Mucosa of stomach (tissue), 1 donor: ENCODE results near the gene KCNMA1.

ENCODE experiments used
- H3K27me3 ChIP-seq: one replicate; pipeline ENCODE4 v1.7.0; 2013; ENCODE audit warnings: mild to moderate bottlenecking, low read length; ENCODE audit not compliant: control insufficient read depth, insufficient read depth
- H3K36me3 ChIP-seq: one replicate; pipeline ENCODE4 v1.7.0; 2013; ENCODE audit warnings: low read length; ENCODE audit not compliant: control insufficient read depth, insufficient read depth
- H3K4me1 ChIP-seq: one replicate; pipeline ENCODE4 v1.7.0; 2013; ENCODE audit warnings: mild to moderate bottlenecking, low read length; ENCODE audit not compliant: control insufficient read depth, insufficient read depth
- H3K4me3 ChIP-seq: one replicate; pipeline ENCODE4 v1.7.0; 2013; ENCODE audit warnings: low read length
- H3K9ac ChIP-seq: one replicate; pipeline ENCODE4 v1.7.0; 2013; ENCODE audit warnings: mild to moderate bottlenecking, low read length, moderate library complexity
- H3K9me3 ChIP-seq: one replicate; pipeline ENCODE4 v1.7.0; 2013; ENCODE audit warnings: mild to moderate bottlenecking, low read length, moderate library complexity; ENCODE audit not compliant: control insufficient read depth
- donor health status: Pancreatic carcinoma.

Gene KCNMA1

DNA sequence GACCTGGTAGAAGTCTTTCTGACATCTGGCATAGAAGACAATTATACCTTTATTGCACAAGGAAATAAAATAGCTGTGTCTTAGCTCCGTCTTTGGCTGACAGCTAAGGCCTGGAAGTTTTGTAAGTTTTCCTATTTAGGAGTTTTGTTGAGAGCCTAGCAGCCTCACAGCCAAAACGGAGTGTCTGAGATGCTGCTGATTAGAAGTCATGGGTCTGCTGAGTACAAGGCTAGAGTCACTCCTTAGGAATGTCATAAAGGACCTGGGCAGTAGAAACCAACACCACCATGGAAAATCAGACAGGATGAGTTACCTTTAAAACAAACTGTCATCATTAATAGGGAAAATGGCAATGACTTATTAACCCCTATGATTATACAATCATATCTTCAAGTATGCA, 442.5 kb downstream of the KCNMA1 start:
- Histone ChIP-seq H3K9ac (no peak overlapping the region), H3K4me1 (peaks cover 5% of the 10 kb centered on the region), H3K36me3 (no peaks in the 10 kb centered on the region), H3K4me3 (no peak overlapping the region), H3K9me3 (no peaks in the 10 kb centered on the region), H3K27me3 (peaks cover 5% of the 10 kb centered on the region)

DNA sequence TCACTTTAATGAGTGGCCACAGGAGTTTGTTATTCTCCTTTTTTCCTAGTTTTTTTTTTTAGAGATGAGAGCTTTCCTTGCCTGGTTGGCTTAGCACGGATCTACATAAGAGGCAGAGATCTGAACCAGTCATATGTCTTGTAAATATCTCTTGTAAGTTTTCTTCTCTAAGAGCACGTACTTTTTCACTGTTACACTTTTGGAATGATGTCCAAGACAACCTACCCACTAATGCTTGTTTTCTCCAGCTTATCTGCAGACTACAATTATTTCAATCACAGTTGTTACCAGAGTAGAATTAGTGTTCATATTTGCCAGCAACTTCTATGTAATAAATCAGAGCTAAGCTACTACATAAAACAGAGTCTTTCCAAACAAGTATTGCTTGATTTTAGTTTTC, 444.6 kb downstream of the KCNMA1 start:
- H3K36me3 ChIP-seq, result no peaks in the 10 kb centered on the region
- no peak overlapping the region for H3K4me3 ChIP-seq
- H3K9me3 ChIP-seq, result no peaks in the 10 kb centered on the region
- no peak overlapping the region for H3K9ac ChIP-seq
- peaks cover 7% of the 10 kb centered on the region for H3K4me1 ChIP-seq
- H3K27me3 ChIP-seq, result peaks cover 5% of the 10 kb centered on the region

DNA sequence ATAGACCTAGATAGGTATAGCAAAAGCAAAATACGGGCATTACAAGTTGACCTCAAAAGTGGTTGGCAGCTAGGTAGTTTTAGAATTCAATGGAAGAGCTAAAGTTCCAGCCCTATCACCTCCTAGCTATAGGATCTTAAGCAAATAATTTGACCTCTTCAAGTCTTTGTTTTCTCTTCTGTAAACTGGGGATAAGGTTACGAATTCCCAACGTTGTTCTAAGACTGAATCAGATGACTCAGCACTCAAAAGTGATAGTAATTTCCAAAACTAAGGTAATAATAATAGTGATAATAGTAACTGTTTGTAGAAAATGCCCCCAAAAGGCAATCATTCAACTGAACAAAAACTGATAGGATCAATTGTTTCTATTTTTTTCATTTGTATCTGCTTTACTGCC, 445.2 kb downstream of the KCNMA1 start:
- Histone ChIP-seq H3K9ac (no peak overlapping the region), H3K27me3 (peaks cover 2% of the 10 kb centered on the region), H3K4me1 (peaks cover 13% of the 10 kb centered on the region), H3K9me3 (no peaks in the 10 kb centered on the region), H3K36me3 (no peaks in the 10 kb centered on the region), H3K4me3 (no peak overlapping the region)

DNA sequence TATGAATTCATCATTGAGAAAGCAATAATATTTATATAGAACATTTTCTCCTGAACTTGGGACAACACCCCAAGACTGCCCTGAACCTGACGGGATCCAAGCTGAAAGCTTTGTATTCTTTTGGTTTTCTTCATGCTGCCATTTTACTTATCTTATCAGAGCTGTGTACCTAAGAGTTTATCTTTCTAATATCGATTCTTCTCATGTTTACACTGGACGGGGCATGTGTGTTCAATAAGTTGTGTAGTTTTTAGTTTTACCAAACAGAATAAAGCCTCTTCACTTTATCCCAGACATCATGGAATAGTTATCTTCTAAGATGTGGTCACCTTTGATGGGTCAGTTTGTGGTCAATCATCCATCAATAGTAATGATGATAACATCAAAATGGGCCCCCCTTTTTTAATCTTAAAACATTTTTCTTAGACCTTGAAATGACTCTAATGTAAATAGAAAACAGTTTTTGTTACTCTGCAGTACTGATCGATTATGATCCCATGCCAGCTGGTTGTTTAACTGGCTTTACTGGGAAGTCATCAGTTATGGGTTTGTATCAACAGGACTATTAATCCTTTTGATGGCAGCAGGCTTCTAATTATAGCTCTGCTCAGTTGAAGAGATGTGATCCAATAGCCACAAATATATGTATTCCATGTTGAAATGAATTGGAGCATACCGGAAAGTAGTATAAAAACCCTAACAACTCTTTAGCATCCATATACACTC, 446.1 kb downstream of the KCNMA1 start:
- H3K9me3 ChIP-seq, result no peaks in the 10 kb centered on the region
- no peak overlapping the region for H3K4me3 ChIP-seq
- no peaks in the 10 kb centered on the region for H3K27me3 ChIP-seq
- no peaks in the 10 kb centered on the region for H3K36me3 ChIP-seq
- peaks cover 22% of the 10 kb centered on the region for H3K4me1 ChIP-seq
- H3K9ac ChIP-seq, result no peak overlapping the region

DNA sequence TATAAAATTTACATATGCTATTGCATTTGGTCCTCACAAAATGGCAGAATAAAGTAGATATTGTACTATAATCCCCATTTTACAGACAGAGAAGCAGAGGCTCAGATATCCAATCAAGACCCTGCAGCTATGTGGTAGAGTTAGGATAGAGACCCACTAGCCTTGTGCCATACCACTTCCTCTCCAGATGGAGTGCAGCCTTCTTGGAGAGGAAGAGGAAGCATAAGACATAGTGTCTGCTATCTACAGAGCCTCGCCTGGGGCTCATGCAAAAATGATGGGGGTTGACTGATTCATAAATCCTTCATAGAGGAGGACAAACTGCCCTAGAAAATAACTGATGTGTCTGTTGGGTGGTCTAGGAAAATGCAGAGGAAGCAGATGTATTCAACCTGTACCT, 447.3 kb downstream of the KCNMA1 start:
- no peaks in the 10 kb centered on the region for H3K9me3 ChIP-seq
- H3K27me3 ChIP-seq, result no peaks in the 10 kb centered on the region
- H3K9ac ChIP-seq, result no peak overlapping the region
- H3K36me3 ChIP-seq, result no peaks in the 10 kb centered on the region
- no peak overlapping the region for H3K4me3 ChIP-seq
- peaks cover 33% of the 10 kb centered on the region for H3K4me1 ChIP-seq

- H3K4me1 ChIP-seq, result peaks cover 36% of the 10 kb centered on the region
- H3K9me3 ChIP-seq, result no peaks in the 10 kb centered on the region
- no peaks in the 10 kb centered on the region for H3K36me3 ChIP-seq
- H3K9ac ChIP-seq, result no peak overlapping the region
- H3K27me3 ChIP-seq, result no peaks in the 10 kb centered on the region
- no peak overlapping the region for H3K4me3 ChIP-seq
Measured at GRCh38 chr10:77189520-77189919, 448.1 kb downstream of the KCNMA1 start.

- Histone ChIP-seq H3K9ac (no peak overlapping the region), H3K9me3 (no peaks in the 10 kb centered on the region), H3K27me3 (no peaks in the 10 kb centered on the region), H3K4me1 (peaks cover 36% of the 10 kb centered on the region), H3K4me3 (no peak overlapping the region), H3K36me3 (no peaks in the 10 kb centered on the region)
Measured at GRCh38 chr10:77189075-77189474, 448.5 kb downstream of the KCNMA1 start.

- peaks cover 36% of the 10 kb centered on the region for H3K4me1 ChIP-seq
- no peaks in the 10 kb centered on the region for H3K9me3 ChIP-seq
- H3K27me3 ChIP-seq, result no peaks in the 10 kb centered on the region
- no peaks in the 10 kb centered on the region for H3K36me3 ChIP-seq
- no peak overlapping the region for H3K4me3 ChIP-seq
- H3K9ac ChIP-seq, result no peak overlapping the region
Measured at GRCh38 chr10:77188521-77188920, 449.1 kb downstream of the KCNMA1 start.

GRCh38 chr10:77188000-77188395, 449.6 kb downstream of the KCNMA1 start:
- Histone ChIP-seq H3K4me3 (no peak overlapping the region), H3K9ac (no peak overlapping the region), H3K9me3 (no peaks in the 10 kb centered on the region), H3K36me3 (no peaks in the 10 kb centered on the region), H3K27me3 (no peaks in the 10 kb centered on the region), H3K4me1 (peaks cover 36% of the 10 kb centered on the region)

DNA sequence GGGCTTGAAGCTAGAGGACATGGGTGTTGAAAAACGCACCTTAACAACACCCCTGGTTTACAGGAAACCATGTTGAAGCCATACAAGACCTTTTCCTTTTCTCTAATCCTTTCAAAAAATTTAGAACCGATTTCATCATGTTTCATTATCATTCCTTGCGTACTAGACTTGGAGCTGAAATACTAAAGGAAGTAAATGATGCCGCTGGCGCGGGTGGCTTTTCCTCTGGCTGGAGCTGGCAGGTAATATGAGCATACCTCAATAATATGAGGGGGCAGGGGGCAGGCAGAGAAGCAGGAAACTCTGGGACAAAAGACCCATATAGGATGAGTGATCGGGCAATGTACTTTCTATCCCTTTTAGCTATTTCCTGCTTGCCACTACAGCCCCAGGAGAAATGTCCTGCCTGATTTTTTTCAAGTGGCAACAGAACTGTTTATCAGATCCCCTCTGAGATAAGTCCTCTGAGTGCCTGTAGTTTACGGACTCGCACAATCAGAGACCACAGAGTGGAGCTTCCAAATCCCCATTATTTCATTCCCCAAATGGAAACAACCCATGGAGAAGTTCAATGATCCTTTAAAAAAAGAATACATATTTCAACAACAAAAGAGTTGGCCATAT, 450.1 kb downstream of the KCNMA1 start:
- H3K4me1 ChIP-seq, result peaks cover 36% of the 10 kb centered on the region
- no peaks in the 10 kb centered on the region for H3K27me3 ChIP-seq
- H3K4me3 ChIP-seq, result no peak overlapping the region
- H3K9ac ChIP-seq, result no peak overlapping the region
- H3K36me3 ChIP-seq, result no peaks in the 10 kb centered on the region
- no peaks in the 10 kb centered on the region for H3K9me3 ChIP-seq

DNA sequence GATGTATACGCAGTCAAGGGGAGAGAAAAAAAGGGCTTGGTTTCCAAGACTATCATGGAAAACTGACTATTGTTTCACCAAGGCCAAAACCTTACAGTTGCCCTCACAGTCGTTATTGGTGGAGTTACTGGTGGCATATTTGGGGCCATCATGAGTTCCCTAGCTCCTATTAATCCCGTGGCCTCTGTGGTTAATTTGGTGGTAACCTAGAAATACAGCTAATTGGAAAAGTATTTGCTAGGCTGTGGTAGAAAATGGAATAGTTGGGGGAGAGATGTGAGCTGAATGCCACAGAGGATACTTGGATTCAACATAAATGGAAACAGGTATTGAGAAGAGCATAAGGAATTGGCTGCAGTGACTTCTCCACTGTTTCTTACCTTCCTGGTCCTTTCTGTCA, 450.7 kb downstream of the KCNMA1 start:
- Histone ChIP-seq H3K4me1 (peaks cover 36% of the 10 kb centered on the region), H3K4me3 (no peak overlapping the region), H3K27me3 (no peaks in the 10 kb centered on the region), H3K9me3 (no peaks in the 10 kb centered on the region), H3K36me3 (no peaks in the 10 kb centered on the region), H3K9ac (no peak overlapping the region)

DNA sequence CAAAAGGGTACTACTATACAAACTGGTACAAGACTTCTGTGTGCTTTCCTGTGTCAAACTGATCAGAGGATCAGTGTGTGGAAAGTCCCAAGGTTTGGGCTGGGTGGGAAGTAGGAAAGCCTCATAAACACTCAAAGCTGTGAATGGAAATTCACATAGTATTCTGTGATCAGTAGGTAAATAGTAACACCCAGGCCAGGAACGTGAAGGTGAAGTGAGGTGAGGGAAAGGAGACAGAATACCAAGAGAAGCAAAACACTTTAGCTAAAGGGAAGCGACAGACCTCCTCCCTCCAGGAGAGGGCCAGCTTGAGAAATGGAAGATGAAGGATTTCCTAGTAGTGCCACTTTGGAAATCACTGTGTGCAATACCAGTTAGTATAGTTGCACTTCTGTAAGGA, 451.9 kb downstream of the KCNMA1 start:
- Histone ChIP-seq H3K9ac (no peak overlapping the region), H3K9me3 (no peaks in the 10 kb centered on the region), H3K4me3 (no peak overlapping the region), H3K27me3 (no peaks in the 10 kb centered on the region), H3K4me1 (peaks cover 31% of the 10 kb centered on the region), H3K36me3 (no peaks in the 10 kb centered on the region)
